NCI-H748 treated with DMSO at 0.1 percent for 48 hours (cell line): ENCODE measurements around the gene SP110.

Experiments used
- DNase-seq: peaks from one replicate; lab custom pipeline; 2025; lab: John Stamatoyannopoulos, UW

SP110 gene

DNA sequence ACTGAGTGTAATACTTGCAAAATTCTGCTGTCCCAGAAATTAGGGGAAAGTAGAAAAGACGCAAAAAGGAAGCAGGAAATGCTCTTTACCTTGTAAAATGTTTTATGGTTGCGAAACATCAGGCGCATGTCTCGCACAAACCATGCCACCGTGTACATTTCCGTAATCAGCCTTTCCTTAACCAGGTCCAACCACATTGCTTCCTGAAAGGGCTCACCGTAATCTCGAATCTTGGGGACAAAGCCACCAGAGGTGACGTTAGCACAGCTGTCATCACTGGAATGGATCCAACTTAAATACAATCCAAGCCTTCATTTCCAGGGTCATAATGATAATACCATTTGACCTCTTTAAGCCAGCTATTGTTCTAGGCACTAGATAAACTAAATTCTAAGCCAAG is 49.3 kb downstream of the SP110 start:
- peak; percentile 71 for DNase-seq

DNA sequence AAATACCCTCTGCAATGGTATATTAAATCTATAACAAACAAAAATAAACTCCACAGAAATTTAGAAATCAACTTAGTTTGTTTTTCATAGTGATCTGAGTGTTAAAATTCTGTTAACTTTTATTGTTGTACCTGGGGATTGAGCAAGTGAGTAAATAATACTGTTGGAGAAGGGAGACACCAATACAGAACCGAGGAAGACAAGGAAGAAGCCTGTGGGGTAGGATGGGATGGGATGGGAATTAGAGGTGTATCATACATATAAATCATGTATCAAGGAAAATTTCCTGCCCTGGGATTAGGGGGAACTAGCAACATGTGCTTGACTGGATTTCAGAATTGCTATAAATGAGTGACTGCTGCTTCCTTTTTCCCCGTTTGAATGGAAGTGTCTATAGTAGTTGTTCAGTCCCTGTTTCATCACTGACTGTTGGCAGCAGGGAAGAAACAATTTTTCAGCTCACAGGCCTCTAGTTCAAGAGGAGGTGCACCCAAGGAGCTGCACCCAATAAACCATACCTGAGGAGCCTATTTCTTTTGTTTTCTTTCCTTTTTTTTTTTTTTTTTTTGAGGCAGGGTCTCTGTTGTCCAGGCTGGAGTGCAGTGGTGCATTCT is 53.1 kb downstream of the SP110 start:
- DNase-seq, result no peak

DNA sequence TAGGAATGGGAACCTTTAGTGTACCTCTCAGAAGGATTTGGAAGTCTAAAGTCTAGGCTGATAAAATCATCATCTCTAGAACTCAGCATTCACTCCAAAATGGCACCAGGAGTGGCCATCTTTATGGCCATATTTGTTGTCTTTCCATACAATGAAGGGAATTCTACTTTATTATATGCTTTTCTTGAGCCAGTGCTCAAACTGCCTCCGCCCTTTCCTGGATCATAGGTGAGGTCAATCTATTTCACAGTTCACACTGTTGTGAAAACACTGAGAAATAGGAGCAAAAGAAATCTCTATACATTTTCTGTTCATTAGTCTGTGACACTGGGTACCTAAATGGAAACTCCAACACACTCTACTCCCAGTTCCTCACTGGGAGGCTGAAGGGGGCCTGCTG is 55.6 kb downstream of the SP110 start:
- no peak for DNase-seq

DNA sequence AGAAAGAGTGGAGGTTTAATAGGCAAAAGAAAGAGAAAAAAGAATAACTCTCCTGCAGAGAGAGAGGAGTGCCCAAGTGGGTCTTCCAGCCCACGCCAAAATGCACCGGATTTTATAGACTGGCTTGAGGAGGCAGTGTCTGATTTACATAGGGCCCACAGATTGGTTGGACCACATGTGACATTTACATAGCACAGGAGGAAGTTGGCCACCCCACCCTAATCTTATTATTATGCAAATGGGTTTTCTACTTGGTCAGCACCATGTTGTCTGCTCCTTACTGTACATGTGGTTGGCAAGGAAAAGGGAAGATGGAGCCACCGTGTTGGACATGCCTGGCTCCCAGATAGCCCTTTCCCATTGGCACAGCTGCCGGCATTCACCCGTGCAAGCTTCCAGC is 56.8 kb downstream of the SP110 start:
- no peak for DNase-seq

DNA sequence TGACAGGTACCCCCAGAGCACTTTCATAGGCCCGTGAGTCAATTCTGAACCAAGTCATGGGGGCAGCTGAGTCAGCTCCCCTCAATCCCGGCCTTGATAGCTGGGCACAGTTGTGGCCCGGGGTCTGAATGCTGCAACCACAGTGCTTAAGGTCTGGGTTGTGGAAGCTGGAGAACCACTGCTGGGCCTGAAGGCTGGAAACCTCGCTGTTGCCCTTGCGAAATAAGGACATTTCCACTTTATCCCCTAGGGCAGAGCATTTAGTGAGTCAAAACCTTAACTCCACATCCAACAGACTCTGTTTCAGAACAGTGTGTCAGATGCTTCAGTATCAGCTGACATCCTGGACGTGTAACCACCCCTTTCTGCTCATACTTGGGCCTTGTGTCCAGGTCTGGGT is 58.6 kb downstream of the SP110 start:
- no peak for DNase-seq

DNA sequence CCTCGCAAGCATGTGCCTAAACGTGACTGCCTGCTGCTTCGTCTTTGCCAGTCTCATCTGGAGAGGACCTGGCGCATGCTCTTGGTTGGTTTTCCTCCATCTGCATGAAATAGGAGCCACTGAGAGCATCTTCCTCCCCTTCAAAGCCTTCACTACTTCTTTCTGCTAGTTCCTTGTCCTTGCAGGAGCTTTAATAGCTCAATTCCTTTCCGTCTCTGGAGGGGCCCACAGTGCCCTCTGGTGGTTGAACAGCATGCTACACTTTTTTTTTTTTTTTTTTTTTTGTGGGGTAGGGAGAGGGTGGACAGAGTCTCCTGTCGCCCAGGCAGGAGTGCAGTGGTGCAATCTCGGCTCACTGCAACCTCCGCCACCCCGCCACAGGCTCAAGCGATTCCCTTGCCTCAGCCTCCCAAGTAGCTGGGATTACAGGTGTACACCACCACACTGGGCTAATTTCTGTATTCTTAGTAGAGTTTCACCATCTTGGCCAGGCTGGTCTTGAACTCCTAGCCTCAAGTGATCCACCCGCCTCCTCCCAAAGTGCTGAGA is 59.6 kb downstream of the SP110 start:
- DNase-seq, result peak; percentile 4

DNA sequence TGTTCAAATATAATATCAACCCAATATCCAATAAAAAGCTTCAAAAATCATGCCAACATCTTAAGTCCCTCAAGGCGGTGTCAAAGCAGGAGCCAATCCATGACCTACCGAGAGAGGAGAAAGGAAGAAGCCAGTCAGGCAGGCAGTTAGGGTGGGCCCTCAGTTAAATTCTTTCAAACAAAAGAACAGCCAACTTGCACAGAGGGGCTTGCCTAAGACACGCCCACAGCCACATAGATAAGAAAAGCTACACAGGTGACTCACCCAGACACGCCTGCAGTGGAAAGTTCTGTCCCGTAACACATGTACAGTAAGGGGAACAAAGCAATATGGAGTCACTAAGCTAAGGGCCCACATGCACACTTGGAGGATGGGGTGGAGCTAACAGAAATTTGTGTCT is 61.3 kb downstream of the SP110 start:
- DNase-seq, result no peak

DNA sequence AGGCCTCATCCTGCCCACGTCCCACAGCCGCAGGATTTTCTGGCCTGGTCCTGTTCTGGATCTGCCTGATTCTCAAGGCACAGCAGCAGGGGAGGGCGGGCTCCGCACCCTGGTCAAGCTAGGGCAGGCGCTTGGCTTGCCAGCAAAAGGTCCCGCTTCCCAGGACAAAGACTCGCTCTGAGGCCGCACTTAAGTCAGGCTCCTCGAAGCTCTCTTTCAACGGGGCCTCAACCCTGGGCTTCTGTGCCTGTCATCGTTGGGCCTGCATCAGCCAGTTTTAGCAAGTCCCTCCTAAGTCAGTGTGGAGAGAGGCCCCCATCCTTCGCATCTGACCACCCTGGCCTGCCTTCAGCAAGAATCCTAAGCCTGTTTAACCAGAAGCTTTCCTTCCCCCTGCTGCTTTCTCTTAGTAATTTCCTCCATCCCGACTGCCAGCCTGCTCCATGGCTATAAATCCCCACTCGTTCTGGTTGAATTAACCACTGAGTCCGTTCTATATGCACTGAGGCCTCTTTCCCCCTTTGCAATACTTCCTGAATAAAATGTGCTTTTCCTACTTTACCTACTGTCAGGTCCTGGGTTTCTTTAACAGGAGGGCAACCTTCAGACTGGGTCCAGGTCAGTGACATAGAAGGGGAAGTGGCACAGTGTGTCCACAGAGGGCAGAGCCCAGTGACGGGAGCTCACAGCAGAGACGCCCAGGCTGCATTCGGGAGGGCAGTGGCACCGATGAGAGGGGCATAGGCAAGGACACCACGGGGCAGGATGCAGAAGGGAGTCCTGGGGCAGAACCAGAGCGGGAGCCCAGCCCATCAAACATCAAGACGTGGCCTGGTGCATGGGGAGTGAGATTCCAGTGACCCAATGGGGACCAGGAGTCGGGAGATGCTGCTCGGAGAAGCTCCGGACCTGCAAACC is 62.7 kb downstream of the SP110 start:
- DNase-seq, result no peak

DNA sequence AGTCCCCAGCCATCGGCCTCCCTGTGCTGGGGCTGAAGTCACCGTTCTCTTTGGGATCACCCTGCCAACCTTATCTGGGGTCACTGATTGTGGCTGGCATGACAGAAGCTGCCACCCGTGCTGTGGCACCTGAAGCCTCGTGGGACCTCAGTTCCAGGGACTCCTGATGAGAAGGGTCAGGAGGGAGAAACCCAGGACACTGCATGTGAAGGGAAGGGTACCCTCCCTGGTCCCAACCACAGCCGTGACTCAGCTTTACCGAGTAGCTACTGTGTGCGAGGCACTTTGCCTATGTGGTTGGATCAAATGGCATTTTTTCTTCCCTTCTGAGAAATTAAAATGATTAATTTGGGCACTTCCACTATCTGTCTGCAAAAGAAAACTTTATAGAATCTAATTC is 64.4 kb downstream of the SP110 start:
- no peak for DNase-seq

DNA sequence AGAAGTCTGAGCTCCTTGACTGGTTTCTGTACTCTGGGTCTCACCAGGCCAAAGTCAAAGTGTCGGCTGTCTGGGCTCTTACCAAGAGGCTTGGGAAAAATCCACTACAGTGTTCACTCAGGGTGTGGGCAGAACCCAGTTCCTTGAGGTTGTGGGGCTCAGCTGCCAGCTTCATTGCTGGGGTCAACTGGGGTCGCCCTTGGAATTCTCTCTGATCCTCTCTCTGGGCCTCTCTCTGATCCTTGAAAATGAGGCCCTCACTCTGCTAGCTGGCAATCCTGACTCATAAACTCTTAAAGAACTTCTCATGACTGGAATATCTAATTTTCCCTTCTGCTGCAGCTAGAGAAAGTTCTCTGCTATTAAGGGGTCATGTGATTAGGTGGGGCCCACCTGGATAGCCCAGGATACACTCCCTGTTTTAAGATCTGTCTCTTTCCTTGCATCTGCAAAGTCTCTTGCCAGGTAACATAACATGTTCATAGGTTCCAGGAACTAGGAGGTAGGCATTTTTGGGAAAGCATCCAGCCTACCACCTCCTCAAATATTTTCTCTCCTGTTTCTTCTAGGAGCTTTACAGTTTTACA is 66.3 kb downstream of the SP110 start:
- no peak for DNase-seq

DNA sequence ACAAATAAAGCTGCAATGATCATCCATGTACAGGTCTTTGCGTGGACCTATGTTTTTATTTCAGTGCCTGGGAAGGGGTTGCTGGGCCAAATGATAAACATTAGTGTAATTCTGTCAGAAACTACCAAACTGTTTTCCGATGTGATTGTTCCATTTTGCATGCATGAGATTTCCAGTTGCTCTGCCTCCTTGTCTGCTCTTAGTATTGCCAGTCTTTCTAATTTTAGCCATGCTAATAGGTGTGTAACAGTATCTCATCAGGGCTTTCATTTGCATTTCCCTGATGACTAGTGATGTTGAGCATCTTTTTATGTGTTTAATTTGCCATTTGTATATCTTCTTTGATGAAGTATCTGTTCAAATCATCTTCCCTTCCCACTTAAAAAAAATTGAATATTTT is 67.5 kb downstream of the SP110 start:
- DNase-seq, result no peak

DNA sequence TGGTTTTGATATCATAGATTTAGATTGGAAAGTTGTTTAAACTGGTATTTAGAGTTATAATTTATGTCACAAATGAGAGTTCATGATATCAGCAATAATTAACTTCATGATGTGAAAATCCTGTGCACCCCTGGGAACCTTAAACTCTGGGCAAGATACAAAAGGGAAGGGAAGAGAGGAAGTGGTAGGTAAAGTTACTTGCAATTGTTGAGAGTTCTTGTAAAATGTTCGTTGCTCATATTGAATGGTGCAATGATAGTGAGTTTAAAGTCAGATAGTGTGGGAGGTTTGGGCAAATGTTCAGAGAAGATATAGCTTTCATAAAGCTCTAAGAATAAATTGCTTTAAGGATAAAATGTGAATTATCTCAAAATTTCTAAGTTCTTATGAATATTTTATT is 75.4 kb downstream of the SP110 start:
- DNase-seq, result no peak

DNA sequence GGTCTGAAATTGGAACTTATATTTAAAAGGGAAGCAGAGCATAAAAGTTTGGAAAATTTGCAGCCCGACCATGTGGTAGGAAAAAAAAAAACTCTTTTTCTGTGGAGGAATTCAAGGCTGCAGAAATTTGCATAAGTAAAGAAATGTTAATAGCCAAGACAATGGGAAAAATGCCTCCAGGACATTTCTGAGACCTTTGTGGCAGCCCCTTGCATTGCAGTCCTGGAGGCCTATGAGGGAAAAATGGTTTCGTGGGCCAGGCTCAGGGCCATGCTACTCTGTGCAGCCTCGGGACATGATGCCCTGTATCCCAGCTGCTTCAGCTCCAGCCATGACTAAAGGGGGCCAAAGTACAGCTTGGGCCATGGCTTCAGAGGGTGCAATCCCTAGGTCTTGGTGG is 79.1 kb downstream of the SP110 start:
- DNase-seq, result no peak

DNA sequence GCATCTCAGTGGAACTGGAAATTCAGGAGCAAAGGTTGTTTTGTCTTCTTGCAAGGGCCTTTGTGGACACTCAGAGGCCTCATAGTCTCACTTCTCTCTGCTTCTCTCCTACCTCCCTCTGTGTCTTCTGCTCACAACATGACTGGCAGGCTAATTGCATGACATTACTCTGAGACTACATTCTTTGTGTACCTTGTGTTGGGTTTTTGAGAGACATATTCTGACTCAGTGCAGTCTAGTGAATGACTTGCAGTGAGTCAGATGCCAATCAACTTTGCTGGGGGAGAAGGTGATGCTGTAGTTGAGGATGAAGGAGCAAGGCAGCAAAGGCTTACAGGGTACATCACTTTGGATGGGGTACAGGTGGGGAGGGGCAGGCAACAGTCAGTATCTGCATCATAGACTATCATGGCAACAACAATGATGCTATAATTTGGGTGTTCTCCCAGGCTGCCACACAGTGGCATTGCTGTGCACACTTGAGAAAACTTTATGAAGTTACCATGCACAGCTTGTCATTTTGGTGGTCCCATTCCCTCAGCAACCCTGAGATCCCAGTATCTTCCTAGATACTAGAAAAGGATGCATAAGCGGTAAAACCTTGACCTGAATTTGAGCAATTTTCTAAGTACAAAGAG is 81.8 kb downstream of the SP110 start:
- DNase-seq, result no peak

DNA sequence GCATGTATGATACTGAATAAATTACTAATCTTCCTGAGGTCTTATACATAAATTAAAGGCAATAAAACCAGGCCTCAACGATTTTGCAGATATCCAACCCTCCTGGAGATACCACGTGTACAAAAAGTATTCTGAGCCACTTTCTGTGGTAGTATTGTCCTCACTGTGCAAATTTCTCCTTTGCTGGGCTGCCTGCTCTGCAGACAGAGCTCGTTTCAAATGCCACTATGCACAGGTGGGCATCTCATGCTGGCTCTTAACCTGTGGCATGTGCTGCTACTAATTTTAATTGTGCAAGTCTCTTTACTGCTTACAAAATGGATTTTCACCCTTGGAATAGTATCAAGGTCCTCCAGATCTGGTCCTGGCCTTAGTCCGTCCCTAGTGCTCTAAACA is 84.7 kb downstream of the SP110 start:
- DNase-seq, result no peak

DNA sequence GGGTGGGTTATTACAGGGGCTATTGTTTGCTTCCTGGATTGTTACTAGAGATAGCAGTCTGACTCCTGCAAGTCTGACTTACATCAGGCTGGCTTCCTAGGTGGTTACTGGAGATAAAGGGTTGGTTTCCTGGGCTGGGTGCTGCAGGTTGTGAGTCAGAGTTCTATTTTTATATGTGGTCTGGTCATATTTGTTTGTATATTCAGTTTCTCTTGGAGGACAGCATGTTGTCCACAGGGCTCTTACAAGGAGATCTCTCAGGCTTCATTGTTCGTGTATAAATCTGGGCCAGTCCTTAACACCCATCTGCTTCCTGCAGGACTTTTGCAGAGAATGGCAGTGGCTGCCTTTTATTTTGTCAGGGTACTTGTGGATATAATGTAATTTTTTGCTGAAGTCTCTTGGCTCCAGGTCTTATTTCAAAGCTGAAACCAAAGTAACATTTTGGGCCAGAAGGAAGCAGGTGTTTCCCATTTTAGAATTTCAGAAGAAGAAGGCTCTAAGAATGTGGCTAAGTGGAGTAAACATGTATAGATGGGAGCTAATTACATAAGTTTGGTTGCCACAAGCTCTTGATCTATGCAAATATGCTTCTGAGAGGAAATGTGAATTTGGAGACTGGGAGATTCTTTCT is 85.2 kb downstream of the SP110 start:
- no peak for DNase-seq

DNA sequence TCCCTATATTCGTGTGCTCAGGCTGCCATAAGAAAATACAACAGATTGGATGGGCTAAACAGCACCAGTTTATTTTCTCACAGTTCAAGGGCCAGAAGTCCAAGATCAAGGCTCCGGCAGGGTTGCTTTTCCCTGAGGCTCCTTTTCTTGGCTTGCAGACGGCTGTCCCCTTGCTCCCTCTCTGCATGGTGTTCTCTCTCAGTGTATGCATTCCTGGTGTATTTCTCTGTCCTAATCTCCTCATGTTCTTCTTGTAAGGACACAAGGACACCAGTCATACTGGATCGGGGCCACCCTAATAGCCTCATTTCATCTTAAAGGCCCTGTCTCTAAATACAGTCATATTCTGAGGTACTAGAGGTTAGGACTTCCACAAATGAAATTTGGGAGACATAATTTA is 88.4 kb downstream of the SP110 start:
- DNase-seq, result no peak

DNA sequence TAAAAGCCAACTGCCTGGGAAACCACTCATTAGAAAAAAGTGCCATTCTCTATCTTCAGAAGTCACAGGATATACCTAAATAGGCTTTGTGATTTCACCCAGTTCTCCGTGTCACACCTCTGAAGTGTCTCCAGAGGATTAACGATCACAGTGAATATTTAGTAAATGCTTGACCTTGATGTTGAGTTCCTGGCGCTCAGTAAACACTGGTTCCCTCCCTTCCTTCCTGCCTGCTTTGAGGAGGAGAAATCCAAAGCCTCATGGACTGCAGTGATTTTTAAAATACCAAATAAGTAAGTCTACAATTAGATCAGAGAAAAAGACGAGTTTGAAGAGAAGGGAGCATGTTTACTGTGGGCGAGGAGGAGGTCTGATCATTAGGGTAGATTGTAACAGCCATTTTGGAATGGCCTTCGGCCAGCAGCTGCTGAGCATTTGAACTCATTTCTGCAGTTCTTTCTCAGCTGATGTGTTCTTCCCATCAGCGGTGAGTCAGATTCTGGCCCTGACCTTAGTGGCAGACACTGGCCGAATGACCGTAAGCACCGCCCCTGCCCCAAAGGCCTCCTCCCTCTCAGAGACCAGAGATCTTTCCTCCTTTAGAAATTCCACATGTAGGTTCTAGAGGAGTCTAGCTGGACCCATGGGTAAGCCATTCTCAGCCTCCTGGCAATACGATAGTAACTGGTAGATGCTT is 89.0 kb downstream of the SP110 start:
- no peak for DNase-seq

DNA sequence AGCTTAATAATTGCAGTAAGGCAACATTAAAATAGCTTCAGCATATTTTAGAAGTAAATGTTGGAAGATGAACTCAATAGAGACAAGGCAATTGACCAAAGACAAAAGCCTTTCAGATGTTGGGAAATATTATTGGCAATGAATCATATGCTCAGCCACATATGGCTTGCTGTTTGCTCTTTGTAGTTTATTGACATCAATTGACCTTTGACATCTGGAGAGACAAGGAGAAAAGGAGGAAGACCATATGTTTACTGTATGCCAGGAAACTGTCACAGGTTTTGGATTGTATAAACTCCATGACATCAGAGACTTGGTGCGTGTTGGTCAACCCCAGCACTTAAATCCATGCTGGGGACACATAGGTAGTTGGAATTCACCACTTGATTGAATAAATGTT is 90.4 kb downstream of the SP110 start:
- no peak for DNase-seq

DNA sequence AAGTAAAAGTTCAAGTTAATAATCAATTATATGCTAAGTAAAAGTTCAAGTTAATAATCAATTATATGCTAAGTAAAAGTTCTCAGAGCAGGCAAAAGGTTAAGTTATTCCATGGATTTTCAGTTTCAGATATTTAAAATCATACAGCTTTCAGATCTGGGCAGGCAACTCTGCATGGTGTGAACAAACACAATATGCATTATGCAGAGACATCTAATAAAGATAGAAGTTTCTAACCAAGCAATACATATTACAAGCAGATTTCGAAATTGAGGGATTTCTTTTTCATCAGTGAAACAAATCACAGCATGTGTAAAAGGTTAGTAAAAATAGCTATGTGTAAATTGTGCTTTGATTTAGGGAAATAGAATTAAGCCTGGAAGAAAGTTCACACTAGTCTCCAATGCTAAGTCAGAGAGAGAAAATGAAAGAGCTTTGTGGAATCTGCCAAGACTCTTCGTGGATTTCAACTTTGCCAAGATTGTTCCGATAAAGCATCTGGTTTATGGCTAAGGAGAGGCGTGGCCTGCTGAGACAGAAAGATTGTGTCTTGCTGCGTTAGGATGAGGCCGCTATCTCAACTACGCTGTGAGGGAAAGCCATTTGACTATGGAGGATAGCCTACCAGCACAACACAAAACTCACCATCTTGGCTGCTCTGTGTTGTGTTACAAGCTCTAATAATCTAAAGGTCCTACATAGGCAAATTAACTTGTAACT is 91.0 kb downstream of the SP110 start:
- no peak for DNase-seq

DNA sequence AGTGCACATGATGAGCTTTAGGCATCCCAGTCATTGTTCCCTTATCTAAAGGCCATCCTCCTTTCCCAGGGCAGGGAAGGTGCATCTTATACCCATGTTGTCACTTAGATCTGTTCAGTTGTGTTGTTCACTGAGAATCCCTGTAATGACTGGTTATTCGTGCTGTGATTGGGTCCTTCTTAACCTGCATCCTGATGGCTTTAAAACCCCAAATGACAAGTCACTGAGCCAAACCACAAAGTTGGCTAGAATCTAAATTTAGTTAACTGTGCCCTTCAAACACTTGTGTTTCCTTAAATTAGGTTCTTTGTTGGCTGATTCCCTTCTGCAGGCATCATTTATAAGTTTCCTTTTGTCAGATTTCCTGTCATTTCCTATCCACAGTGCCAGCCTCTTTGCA is 92.6 kb downstream of the SP110 start:
- DNase-seq, result no peak
